NB4 (cell line): ENCODE measurements around the gene DPPA5.

ENCODE experiments used
- DNase-seq: peaks from one replicate; pipeline ENCODE4 v3.0.0; 2010; ENCODE audit warnings: low read depth
- H3K4me3 ChIP-seq: one replicate; pipeline ENCODE4 v1.5.1; 2011; ENCODE audit warnings: mild to moderate bottlenecking, low read depth, low read length, moderate library complexity
- MYC ChIP-seq: IDR thresholded peaks from 2 replicates; pipeline ENCODE4 v1.6.1; 2011; ENCODE audit warnings: low read depth, low read length
- POLR2A ChIP-seq: IDR thresholded peaks from 2 replicates; pipeline ENCODE4 v1.6.1; 2011; ENCODE audit warnings: mild to moderate bottlenecking; ENCODE audit not compliant: insufficient read length; ENCODE audit errors: extremely low read depth
- TF ChIP-seq, protein P1 (sequence below): IDR thresholded peaks from 2 replicates; pipeline ENCODE4 v1.6.1; 2011; ENCODE audit warnings: low read depth, low read length
- TF ChIP-seq, protein P2 (sequence below): IDR thresholded peaks from one replicate; pipeline ENCODE4 v1.5.1; 2012; ENCODE audit warnings: low read depth, low read length

The DPPA5 gene

DNA sequence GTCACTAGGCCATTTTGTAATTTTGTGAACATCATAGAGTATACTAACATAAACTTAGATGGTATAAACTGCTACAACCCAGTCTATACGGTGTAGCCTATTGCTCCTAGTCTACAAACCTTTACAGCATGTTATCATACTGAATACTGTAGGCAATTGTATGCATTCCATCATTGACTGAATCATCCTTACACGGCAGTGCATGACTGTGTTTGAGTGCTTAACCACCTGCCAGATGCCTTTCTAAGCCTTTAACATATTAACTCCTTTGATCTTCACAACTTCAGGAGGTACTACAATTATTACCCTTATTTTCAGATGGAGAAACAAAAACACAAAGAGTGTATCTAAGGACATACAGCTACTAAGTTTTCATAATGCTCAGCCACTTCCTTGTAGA, 14.0 kb downstream of the DPPA5 start:
- TF ChIP-seq, protein P1, sequence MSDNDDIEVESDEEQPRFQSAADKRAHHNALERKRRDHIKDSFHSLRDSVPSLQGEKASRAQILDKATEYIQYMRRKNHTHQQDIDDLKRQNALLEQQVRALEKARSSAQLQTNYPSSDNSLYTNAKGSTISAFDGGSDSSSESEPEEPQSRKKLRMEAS: no peak
- no peak for TF ChIP-seq MYC
- TF ChIP-seq, protein P2, sequence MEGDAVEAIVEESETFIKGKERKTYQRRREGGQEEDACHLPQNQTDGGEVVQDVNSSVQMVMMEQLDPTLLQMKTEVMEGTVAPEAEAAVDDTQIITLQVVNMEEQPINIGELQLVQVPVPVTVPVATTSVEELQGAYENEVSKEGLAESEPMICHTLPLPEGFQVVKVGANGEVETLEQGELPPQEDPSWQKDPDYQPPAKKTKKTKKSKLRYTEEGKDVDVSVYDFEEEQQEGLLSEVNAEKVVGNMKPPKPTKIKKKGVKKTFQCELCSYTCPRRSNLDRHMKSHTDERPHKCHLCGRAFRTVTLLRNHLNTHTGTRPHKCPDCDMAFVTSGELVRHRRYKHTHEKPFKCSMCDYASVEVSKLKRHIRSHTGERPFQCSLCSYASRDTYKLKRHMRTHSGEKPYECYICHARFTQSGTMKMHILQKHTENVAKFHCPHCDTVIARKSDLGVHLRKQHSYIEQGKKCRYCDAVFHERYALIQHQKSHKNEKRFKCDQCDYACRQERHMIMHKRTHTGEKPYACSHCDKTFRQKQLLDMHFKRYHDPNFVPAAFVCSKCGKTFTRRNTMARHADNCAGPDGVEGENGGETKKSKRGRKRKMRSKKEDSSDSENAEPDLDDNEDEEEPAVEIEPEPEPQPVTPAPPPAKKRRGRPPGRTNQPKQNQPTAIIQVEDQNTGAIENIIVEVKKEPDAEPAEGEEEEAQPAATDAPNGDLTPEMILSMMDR: no peak
- TF ChIP-seq POLR2A: no peak
- no peak for DNase-seq
- no peak overlapping the region for H3K4me3 ChIP-seq

DNA sequence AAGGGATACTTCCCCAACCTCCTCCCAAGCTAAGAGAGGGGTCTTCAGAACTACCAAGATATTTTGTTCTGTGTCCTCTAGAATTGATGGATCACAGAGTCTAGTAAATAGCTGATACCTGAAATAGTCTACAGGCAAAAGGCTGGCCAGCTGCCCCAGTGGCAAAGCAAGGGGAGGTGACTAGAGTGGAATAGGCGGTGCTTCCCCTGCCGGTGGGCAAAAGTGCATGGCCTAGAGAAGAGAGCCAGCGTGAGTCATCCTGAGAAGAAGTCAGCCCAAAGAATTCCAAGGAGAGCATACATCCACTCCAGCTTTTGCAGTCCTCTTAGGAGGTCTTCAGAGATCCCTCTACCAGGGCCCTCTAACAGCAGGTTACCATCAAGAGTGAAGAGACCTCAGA, 14.7 kb downstream of the DPPA5 start:
- H3K4me3 ChIP-seq: no peak overlapping the region
- DNase-seq: no peak
- TF ChIP-seq MYC (no peak), POLR2A (no peak)
- TF ChIP-seq, protein P1: no peak
- TF ChIP-seq, protein P2: no peak

DNA sequence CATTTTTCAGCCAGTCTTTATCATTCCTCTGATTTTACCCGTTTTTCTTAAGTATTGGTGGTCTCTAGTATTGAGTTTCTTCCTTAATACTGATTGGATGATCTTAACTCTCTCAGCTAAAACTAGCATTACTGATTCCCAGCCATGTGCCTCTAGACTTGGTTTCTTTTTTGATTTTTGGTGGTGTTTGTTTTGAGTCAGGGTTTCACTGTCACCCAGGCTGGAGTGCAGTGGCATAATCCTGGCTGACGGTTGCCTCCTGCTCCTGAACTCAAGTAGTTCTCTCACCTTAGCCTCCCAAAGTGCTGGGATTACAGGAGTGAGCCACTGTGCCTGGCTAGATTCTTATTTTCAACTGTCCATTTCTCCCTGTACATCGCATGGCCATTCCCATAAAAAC, 24.9 kb downstream of the DPPA5 start:
- no peak overlapping the region for H3K4me3 ChIP-seq
- DNase-seq: no peak
- no peak for TF ChIP-seq MYC
- TF ChIP-seq POLR2A: no peak
- TF ChIP-seq, protein P2: no peak
- TF ChIP-seq, protein P1: no peak

DNA sequence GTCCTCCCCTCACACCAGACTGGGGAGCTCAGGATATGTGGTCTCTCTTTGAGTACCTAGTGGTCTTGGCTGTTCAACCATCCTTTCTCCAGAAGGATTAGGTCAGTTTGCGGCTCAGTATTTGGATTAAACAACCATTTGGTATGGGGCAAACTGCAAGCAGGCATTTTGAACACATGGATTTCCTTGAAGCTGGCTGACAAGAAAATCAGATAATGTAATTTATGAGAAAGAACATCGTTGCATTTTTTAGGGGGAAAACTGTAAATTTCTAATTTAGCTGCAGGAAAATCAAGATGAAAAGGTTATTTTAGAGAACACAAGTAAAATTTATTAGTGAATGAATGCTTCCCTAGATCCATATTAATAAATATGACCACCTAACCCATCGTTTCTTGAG, 25.3 kb downstream of the DPPA5 start:
- DNase-seq: no peak
- TF ChIP-seq, protein P2: no peak
- no peak overlapping the region for H3K4me3 ChIP-seq

DNA sequence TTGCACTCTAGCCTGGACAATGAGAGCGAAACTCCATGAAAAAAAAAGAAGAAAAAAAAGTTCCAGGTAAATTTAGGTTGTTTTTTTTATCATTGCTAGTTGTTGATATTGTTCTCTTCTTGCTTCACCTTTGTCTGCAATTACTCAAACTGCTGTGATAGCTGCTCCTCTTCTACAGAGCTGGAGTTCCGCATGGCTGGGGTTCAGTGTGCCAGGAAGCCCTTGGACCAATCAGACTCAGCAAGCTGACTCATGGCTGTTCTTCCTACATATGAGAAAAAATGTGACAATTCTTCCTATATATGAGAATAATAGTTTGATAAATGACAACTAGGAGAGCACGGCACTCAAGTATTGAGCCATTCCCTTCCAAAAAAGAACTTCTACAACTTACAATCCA, 28.4 kb downstream of the DPPA5 start:
- TF ChIP-seq, protein P1: no peak
- TF ChIP-seq, protein P2: no peak
- TF ChIP-seq MYC (no peak), POLR2A (no peak)
- DNase-seq: no peak
- no peak overlapping the region for H3K4me3 ChIP-seq

DNA sequence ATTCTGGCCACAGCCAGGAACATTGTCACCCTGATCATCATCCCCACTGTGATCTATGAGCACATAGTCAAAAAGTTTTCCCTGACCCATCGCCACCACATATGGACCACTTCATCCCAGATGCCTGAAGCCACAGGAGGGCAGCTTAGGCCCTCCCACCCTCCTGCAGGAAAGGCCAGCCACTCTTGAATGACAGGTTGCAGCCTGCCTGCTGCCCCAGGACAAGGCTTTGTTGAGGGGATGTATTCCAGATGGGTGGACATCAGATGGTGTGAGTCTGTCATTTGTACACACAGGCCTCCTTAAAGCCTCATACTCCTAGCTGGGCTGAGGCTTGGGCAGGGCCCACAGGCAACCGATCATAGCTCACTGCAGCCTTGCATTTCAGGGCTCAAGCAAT, 30.8 kb downstream of the DPPA5 start:
- H3K4me3 ChIP-seq: no peak overlapping the region
- no peak for DNase-seq
- TF ChIP-seq MYC (no peak), POLR2A (no peak)
- TF ChIP-seq, protein P2: no peak
- TF ChIP-seq, protein P1: no peak
